ENCODE results near the gene KCNK18. TPM values are rescaled to one million over a fixed set of nuclear protein-coding genes. Genes with fewer than 3 reads are reported as not detected.
A peak's percentile ranks its signal among the peaks of the same experiment; 100 is the strongest.

Gene KCNK18
- total RNA-seq, 2 donors from 2014 or later, result not detected

DNA sequence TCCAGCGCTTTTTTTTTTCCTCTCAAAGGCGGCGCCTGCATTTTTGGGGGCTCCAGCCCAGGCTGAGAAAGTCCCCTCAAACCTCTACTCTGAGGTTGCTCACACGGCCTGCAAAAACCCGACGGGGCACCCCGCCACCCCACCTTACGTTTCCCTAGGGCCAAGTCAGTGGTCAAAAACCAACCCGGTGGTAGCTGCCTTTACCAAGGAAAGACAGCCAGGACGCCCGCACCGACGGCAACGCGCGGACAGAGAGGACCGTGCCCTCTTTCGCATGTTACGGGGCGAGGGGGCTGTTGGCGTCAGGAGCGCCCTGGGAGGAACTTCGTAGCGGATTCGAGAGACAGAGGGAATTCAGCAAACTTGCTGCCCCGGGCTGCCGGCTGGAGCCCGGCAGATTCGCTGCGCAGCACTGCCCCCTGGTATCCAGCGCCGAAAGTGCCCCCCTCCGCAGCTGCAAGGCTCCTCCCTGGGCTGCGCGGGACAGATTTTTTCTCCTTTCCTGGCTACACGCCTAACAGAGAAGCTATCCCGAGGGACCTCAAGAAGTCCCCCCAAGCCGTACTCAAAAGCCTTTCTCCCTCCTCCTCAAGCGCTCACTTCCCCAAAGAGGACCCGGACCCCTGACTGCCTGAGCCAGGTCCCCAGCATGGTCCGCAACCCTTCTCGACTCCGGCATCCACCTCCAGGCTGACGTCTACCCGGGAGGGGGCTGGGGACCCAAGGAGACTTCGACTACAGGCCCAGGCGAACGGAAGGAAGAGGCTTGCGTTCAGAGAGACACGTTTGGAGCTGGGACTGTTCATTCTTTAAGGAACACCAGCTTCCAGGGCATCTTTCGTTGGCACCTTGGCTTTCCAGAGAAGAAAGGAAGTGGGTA is 31.5 kb upstream of the KCNK18 start:
- Mint-ChIP-seq H3K4me3 (no peak overlapping the region), H3K27ac (no peak overlapping the region)

GRCh38 chr10:117166418-117167345 is 30.6 kb upstream of the KCNK18 start:
- peaks cover 89% of the 10 kb centered on the region for H3K27me3 Mint-ChIP-seq
- peaks cover 11% of the 10 kb centered on the region for H3K4me1 Mint-ChIP-seq
- H3K27ac Mint-ChIP-seq, result no peak overlapping the region
- ATAC-seq (no peak), DNase-seq (no peak)
- peak overlapping the region; percentile 25 for H3K4me3 Mint-ChIP-seq
- H3K9me3 ChIP-seq (ENCODE audit: control insufficient read depth, low read length, poor library complexity, severe bottlenecking), result no peaks in the 10 kb centered on the region
- H3K36me3 Mint-ChIP-seq (ENCODE audit: low read depth), result peaks cover 8% of the 10 kb centered on the region

More for the DNA sequence above, 31.5 kb upstream of the KCNK18 start:
- Mint-ChIP-seq H3K27me3 (peaks cover 89% of the 10 kb centered on the region), H3K4me1 (peaks cover 11% of the 10 kb centered on the region), H3K36me3 (ENCODE audit: low read depth) (peaks cover 5% of the 10 kb centered on the region)
- ATAC-seq (no peak), DNase-seq (no peak)
- no peaks in the 10 kb centered on the region for H3K9me3 ChIP-seq (ENCODE audit: control insufficient read depth, low read length, poor library complexity, severe bottlenecking)

GRCh38 chr10:117167346-117167788 is 29.9 kb upstream of the KCNK18 start:
- no peak overlapping the region for H3K27ac Mint-ChIP-seq
- peaks cover 8% of the 10 kb centered on the region for H3K4me1 Mint-ChIP-seq
- H3K36me3 Mint-ChIP-seq (ENCODE audit: low read depth), result peaks cover 6% of the 10 kb centered on the region
- no peaks in the 10 kb centered on the region for H3K9me3 ChIP-seq (ENCODE audit: control insufficient read depth, low read length, poor library complexity, severe bottlenecking)
- H3K4me3 Mint-ChIP-seq, result peak overlapping the region; percentile 25
- DNase-seq, result no peak
- peaks cover 89% of the 10 kb centered on the region for H3K27me3 Mint-ChIP-seq
- no peak for ATAC-seq

DNA sequence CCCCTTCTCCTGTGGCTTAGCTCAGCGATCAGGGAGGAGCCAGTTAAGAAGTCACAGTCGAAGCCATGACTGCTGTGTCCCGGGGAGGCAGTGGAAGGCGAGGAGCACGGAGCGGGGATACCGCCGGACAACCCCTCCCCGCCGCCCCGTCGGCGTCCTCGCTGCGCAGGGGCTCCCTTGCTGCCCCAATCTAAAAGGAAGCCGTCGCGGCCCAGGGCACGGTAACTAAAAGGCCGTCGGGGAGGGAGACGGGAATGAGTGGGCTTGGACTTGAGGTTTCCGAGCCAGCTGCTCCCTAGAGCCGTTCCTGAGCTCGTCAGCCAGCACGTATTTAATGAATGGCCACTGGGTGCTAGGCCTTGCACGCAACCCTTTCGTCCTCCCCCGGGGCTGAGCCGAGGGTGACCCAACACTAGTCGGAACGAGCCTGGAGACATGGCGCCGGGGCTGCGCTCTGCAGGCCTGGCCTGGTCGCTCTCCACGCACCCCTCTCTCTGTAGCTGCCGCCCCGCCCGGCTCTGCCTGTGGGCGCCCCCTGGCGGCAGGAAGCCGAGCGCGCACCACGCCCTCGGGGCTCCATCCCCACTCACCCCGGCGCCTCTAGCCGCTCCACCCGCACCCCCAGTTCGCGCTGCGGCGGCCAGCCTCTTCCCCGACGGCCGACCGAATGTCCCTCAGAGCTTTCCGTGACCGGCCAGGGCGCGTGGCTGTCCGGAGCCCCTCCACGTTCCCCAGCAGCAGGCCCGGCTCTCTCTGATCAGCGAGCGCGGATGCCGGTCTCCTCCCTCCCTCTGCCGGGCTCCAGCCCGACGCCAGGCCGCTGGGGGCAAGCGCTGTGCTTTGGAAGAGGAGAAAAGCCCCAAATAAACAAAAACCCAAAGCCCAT is 29.3 kb upstream of the KCNK18 start:
- H3K9me3 ChIP-seq (ENCODE audit: control insufficient read depth, low read length, poor library complexity, severe bottlenecking), result no peaks in the 10 kb centered on the region
- no peak overlapping the region for H3K27ac Mint-ChIP-seq
- peak; percentile 93 for ATAC-seq
- H3K4me1 Mint-ChIP-seq, result peaks cover 4% of the 10 kb centered on the region
- H3K4me3 Mint-ChIP-seq, result peak overlapping the region; percentile 68
- H3K27me3 Mint-ChIP-seq, result peaks cover 91% of the 10 kb centered on the region
- peaks cover 6% of the 10 kb centered on the region for H3K36me3 Mint-ChIP-seq (ENCODE audit: low read depth)
- peak; percentile 46 to 71 (median 56) for DNase-seq

DNA sequence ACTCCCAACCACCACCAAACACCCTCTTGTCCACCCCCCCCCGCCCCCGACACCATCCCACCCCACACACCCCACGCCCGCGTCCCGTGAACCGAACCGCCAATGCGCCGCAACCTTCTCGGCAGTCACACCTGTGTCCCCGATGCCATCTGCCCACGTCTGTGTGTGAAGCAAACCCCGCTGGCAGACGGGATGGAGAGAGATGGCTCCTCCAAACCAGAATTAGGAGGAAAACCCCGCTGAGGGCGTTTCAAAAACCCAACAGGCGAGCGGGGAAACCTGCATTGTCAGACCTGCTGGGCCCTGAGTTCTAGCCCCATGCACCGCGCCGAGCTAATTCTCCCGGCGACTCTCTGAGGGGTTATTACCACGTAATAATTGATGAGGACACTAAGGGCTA is 28.6 kb upstream of the KCNK18 start:
- peaks cover 4% of the 10 kb centered on the region for H3K4me1 Mint-ChIP-seq
- H3K27me3 Mint-ChIP-seq, result peaks cover 90% of the 10 kb centered on the region
- H3K9me3 ChIP-seq (ENCODE audit: control insufficient read depth, low read length, poor library complexity, severe bottlenecking), result no peaks in the 10 kb centered on the region
- no peak for ATAC-seq
- H3K27ac Mint-ChIP-seq, result no peak overlapping the region
- H3K4me3 Mint-ChIP-seq, result peak overlapping the region; percentile 68
- no peak for DNase-seq
- H3K36me3 Mint-ChIP-seq (ENCODE audit: low read depth), result peaks cover 6% of the 10 kb centered on the region

- DNase-seq (no peak), ATAC-seq (no peak)
- Mint-ChIP-seq H3K27ac (no peak overlapping the region), H3K4me1 (peaks cover 7% of the 10 kb centered on the region), H3K27me3 (peaks cover 82% of the 10 kb centered on the region), H3K4me3 (no peak overlapping the region), H3K36me3 (ENCODE audit: low read depth) (peaks cover 6% of the 10 kb centered on the region)
- H3K9me3 ChIP-seq (ENCODE audit: control insufficient read depth, low read length, poor library complexity, severe bottlenecking), result no peaks in the 10 kb centered on the region
Measured at GRCh38 chr10:117169480-117169879, 27.8 kb upstream of the KCNK18 start.

- Mint-ChIP-seq H3K27ac (no peak overlapping the region), H3K4me3 (no peak overlapping the region), H3K4me1 (peaks cover 12% of the 10 kb centered on the region), H3K36me3 (ENCODE audit: low read depth) (peaks cover 6% of the 10 kb centered on the region), H3K27me3 (peaks cover 74% of the 10 kb centered on the region)
- no peaks in the 10 kb centered on the region for H3K9me3 ChIP-seq (ENCODE audit: control insufficient read depth, low read length, poor library complexity, severe bottlenecking)
- ATAC-seq, result no peak
- no peak for DNase-seq
Measured at GRCh38 chr10:117170244-117170643, 27.0 kb upstream of the KCNK18 start.

- no peaks in the 10 kb centered on the region for H3K9me3 ChIP-seq (ENCODE audit: control insufficient read depth, low read length, poor library complexity, severe bottlenecking)
- H3K4me1 Mint-ChIP-seq, result peaks cover 13% of the 10 kb centered on the region
- H3K4me3 Mint-ChIP-seq, result peak overlapping the region; percentile 92
- peak overlapping the region; percentile 54 for H3K27ac Mint-ChIP-seq
- DNase-seq, result peak; percentile 47 to 72 (median 60)
- H3K36me3 Mint-ChIP-seq (ENCODE audit: low read depth), result peaks cover 3% of the 10 kb centered on the region
- peak; percentile 88 for ATAC-seq
- H3K27me3 Mint-ChIP-seq, result peaks cover 52% of the 10 kb centered on the region
Measured at GRCh38 chr10:117174439-117175214, 22.7 kb upstream of the KCNK18 start.

DNA sequence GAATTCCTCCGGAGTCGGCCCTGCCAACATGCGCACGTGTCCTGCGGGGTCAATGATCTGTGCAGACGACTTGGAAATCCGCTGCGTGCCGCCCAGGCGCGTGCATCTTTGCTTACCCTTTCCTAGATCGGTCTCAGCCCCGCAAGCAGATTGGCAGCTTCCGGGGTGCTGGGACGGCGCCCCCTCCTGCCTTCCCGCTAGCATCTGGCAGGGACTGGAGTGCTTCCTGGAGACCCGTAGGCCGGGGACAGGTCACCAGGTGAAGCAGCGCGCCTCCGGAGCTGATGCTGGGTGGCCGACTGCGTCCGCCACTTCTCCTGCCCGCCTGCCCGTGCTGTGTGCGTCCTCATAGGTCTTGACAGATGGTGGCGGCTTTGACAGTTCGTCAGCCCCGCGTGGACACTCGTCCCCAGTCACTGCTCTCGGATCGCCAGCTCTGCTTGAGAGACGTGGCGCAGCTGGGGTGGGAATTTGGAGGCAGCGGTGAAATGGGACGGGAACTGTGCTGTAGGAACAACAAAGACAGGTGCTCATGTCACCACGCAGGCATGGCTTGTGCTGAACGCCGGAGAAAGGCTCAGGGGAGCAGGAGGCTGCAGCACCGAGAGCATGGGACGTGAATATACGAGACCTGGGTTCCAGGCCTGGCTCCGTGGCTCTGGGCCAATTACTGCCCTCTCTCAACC is 21.9 kb upstream of the KCNK18 start:
- Mint-ChIP-seq H3K4me1 (peaks cover 13% of the 10 kb centered on the region), H3K27me3 (peaks cover 50% of the 10 kb centered on the region), H3K4me3 (peak overlapping the region; percentile 92), H3K27ac (peak overlapping the region; percentile 54), H3K36me3 (ENCODE audit: low read depth) (peaks cover 3% of the 10 kb centered on the region)
- no peaks in the 10 kb centered on the region for H3K9me3 ChIP-seq (ENCODE audit: control insufficient read depth, low read length, poor library complexity, severe bottlenecking)
- ATAC-seq, result peak; percentile 64
- DNase-seq, result peak in 2 of 3 donors; percentile 13 to 22

DNA sequence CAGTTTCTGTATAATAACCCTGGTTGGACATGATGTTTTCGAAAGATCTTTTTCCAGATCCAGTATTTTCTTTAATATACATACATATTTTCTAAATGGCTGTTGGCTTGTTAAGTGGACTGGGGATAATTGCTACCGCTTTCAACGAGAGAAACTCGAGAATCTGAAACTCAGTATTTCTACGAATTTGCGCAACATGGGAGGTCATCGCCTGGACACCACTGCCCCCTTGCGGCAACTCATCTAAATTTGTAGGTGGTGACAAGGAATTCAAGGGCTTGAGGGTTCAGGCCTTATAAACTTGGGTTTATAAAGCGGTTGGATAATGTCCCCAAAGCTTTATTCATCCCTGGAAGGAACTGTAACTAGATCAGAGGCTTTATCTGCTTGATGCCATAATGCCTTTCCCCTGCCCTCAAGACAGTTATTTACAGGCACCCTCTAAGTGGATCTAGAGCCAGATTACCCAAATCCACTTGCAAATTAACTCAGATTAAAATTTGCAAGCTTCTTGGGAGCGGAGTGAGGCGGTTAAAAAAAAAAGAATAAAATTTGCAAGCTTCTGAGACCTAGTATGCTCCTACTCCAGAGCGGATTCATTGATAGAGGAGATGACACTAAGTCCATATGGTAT is 21.3 kb upstream of the KCNK18 start:
- ATAC-seq (peak; percentile 52), DNase-seq (peak; percentile 34 to 57 (median 37))
- Mint-ChIP-seq H3K36me3 (ENCODE audit: low read depth) (peaks cover 3% of the 10 kb centered on the region), H3K27me3 (peaks cover 50% of the 10 kb centered on the region), H3K27ac (no peak overlapping the region), H3K4me1 (peaks cover 13% of the 10 kb centered on the region), H3K4me3 (peak overlapping the region; percentile 92)
- no peaks in the 10 kb centered on the region for H3K9me3 ChIP-seq (ENCODE audit: control insufficient read depth, low read length, poor library complexity, severe bottlenecking)

DNA sequence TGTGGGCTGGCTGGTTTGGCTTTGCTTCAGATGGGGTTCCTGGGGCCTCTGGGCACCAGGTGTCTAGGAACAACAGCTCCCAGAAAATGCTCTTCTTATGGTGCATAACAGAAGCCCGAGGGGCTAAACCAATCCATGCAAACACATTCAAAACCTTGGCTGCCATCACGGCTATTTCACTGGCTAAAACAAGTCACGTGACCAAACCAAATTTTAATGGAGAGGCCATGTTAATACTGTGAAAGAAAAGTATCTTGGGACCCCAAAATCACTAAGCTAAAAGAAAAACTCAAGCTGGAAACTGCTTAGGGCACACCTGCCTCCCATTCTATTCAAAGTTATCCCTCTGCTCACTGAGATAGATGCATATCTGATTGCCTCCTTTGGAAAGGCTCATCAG is 19.1 kb upstream of the KCNK18 start:
- ATAC-seq, result no peak
- Mint-ChIP-seq H3K4me1 (peaks cover 13% of the 10 kb centered on the region), H3K4me3 (no peak overlapping the region), H3K27me3 (peaks cover 37% of the 10 kb centered on the region), H3K36me3 (ENCODE audit: low read depth) (no peaks in the 10 kb centered on the region), H3K27ac (no peak overlapping the region)
- DNase-seq, result no peak
- no peaks in the 10 kb centered on the region for H3K9me3 ChIP-seq (ENCODE audit: control insufficient read depth, low read length, poor library complexity, severe bottlenecking)
